Mesothelial cell of epicardium (in vitro differentiated cells): ENCODE data around the gene PSAPL1. TPM values are rescaled to one million over a fixed set of nuclear protein-coding genes. Genes with fewer than 3 reads are reported as not detected.

Source experiments
- DNase-seq, 2 experiments: peaks; one replicate each; pipeline ENCODE4 v3.0.0; 2021; ENCODE audit warnings: low spot score in 2 of 2; ENCODE audit not compliant: unreplicated experiment in 2 of 2
- H3K27ac Mint-ChIP-seq: 2 replicates; pipeline ENCODE4 v1.8.0; 2021; ENCODE audit warnings: mixed read lengths
- H3K27me3 Mint-ChIP-seq: 2 replicates; pipeline ENCODE4 v1.8.0; 2021; ENCODE audit warnings: low read depth, mixed read lengths
- H3K36me3 Mint-ChIP-seq: 2 replicates; pipeline ENCODE4 v1.8.0; 2021; ENCODE audit warnings: mixed read lengths
- H3K4me1 Mint-ChIP-seq: 2 replicates; pipeline ENCODE4 v1.8.0; 2021; ENCODE audit warnings: mixed read lengths
- H3K4me3 Mint-ChIP-seq: 2 replicates; pipeline ENCODE4 v1.8.0; 2021; ENCODE audit warnings: mild to moderate bottlenecking, moderate library complexity, mixed read lengths
- H3K9me3 Mint-ChIP-seq: 2 replicates; pipeline ENCODE4 v1.8.0; 2021; ENCODE audit warnings: mixed read lengths
- total RNA-seq: library from RNA; stranded (reverse); gene quantifications from 3 replicates; pipeline ENCODE4 v1.2.1, GENCODE V29; 2021
- TF ChIP-seq, protein P1 (sequence below): fragments of 200-600 bp; sonication (generic); IDR thresholded peaks from one replicate; pipeline ENCODE4 v1.5.0; 2021; ENCODE audit warnings: antibody characterized with exemption; ENCODE audit not compliant: unreplicated experiment

PSAPL1 gene
- total RNA-seq, 1 donor from 2014 or later: not detected

DNA sequence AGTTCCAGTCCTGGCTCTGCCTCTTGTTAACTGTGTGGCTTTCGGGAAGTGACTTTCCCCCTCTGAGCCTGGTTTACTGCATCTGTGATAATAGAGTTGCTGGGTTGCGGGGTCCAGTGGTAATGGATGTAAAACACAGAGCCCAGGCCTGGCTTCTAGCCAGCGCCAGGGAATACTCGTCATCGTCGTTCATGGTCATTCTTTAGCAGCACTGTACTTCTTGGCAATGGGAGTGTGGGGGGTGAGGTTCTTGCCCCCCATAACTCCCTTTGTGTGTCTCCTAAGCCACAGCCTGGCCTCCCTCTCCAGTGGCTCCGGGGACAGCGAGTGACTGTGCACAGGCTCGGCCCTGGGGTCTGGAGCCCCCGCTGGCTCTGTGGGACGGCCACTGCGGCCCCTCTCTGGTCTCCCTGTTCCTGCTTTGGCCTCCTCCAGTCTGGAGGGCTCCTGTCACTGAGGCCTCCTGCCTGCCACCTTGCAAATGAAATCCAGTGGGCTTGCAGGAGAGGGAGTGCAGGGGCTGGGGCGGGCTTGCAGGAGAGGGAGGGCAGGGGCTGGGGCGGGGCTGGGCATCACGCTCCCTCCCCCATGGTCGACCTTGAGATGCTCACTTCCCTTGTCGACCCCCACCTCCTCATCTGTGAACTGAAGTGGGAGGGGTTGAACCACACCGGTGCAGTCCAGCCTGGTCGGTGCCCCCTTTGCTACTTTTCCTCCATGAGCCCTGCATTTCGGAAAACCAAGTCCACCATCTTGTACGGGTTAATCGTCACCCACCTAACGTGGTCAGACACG lies 13.2 kb downstream of the PSAPL1 start:
- TF ChIP-seq, protein P1, sequence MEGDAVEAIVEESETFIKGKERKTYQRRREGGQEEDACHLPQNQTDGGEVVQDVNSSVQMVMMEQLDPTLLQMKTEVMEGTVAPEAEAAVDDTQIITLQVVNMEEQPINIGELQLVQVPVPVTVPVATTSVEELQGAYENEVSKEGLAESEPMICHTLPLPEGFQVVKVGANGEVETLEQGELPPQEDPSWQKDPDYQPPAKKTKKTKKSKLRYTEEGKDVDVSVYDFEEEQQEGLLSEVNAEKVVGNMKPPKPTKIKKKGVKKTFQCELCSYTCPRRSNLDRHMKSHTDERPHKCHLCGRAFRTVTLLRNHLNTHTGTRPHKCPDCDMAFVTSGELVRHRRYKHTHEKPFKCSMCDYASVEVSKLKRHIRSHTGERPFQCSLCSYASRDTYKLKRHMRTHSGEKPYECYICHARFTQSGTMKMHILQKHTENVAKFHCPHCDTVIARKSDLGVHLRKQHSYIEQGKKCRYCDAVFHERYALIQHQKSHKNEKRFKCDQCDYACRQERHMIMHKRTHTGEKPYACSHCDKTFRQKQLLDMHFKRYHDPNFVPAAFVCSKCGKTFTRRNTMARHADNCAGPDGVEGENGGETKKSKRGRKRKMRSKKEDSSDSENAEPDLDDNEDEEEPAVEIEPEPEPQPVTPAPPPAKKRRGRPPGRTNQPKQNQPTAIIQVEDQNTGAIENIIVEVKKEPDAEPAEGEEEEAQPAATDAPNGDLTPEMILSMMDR: no peak
- H3K36me3 Mint-ChIP-seq: no peaks in the 10 kb centered on the region
- H3K4me3 Mint-ChIP-seq: no peak overlapping the region
- H3K27ac Mint-ChIP-seq: no peak overlapping the region
- H3K4me1 Mint-ChIP-seq: no peaks in the 10 kb centered on the region
- peaks cover 4% of the 10 kb centered on the region for H3K27me3 Mint-ChIP-seq
- peaks cover 4% of the 10 kb centered on the region for H3K9me3 Mint-ChIP-seq
- DNase-seq: peak in 1 of 2 experiments; percentile 29

DNA sequence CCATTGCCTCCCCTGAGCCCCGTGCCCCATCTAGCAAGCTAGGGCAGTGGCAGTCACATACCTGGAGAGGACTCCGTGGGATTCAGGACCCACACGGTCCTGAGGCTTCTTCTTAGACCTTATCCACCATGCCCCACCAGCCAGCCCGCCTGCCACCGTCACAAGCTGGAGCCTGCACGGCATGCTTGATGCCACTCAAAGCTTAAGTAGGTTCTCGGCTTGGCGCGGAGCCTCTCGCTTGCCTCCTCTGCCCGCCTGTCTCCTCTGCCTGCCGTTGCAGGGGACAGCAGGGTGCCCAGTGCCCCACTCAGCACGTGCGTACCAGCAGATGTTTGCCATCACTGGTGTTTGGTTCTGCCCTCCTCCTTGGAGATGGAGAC lies 14.1 kb downstream of the PSAPL1 start:
- peaks cover 7% of the 10 kb centered on the region for H3K27me3 Mint-ChIP-seq
- H3K9me3 Mint-ChIP-seq: peaks cover 4% of the 10 kb centered on the region
- H3K27ac Mint-ChIP-seq: no peak overlapping the region
- no peak overlapping the region for H3K4me3 Mint-ChIP-seq
- no peaks in the 10 kb centered on the region for H3K4me1 Mint-ChIP-seq
- no peak for DNase-seq
- TF ChIP-seq, protein P1: no peak
- H3K36me3 Mint-ChIP-seq: no peaks in the 10 kb centered on the region

DNA sequence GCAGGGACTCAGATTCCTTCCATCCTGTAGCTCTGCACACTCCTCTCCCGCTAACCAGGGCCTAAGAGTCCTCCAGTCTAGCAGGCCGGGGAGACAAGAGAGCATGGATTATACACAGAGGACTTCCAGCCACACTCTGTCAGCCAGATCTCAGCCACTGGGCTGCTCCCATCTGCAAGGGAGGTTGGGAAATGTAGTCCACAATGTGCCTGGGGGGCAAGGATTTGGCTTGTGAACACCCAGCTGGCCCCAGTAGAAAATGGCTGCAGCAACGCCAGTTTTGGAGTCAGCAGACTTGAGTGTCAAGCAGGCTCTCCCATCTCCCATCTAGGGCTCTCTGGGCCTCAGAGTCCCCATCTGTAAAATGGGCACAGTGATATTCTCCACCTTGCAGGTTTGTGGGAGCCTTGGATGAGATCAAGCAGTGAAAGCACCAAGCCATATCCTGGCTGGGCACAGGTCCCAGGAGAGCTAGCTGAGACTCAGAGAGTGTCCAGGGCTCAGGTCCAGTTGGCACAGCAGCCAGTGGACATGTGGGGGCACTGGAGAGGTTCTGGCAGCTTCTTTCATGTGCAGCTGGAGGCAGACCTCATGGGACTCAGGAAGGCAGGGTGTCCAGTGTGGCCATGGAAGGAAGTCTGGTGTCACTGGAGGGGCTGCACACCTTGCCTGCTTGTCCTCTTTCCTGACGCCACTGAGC lies 14.6 kb downstream of the PSAPL1 start:
- peak in 1 of 2 experiments; percentile 27 for DNase-seq
- H3K27me3 Mint-ChIP-seq: peaks cover 8% of the 10 kb centered on the region
- H3K9me3 Mint-ChIP-seq: peaks cover 4% of the 10 kb centered on the region
- no peak overlapping the region for H3K27ac Mint-ChIP-seq
- no peaks in the 10 kb centered on the region for H3K36me3 Mint-ChIP-seq
- H3K4me3 Mint-ChIP-seq: no peak overlapping the region
- TF ChIP-seq, protein P1: no peak
- no peaks in the 10 kb centered on the region for H3K4me1 Mint-ChIP-seq

GRCh38 chr4:7418131-7418943 lies 16.4 kb downstream of the PSAPL1 start:
- H3K27me3 Mint-ChIP-seq: peaks cover 23% of the 10 kb centered on the region
- H3K4me3 Mint-ChIP-seq: no peak overlapping the region
- H3K9me3 Mint-ChIP-seq: peaks cover 4% of the 10 kb centered on the region
- DNase-seq: peak in 1 of 2 experiments; percentile 25
- no peaks in the 10 kb centered on the region for H3K4me1 Mint-ChIP-seq
- TF ChIP-seq, protein P1: peak; percentile 16
- no peaks in the 10 kb centered on the region for H3K36me3 Mint-ChIP-seq
- no peak overlapping the region for H3K27ac Mint-ChIP-seq

DNA sequence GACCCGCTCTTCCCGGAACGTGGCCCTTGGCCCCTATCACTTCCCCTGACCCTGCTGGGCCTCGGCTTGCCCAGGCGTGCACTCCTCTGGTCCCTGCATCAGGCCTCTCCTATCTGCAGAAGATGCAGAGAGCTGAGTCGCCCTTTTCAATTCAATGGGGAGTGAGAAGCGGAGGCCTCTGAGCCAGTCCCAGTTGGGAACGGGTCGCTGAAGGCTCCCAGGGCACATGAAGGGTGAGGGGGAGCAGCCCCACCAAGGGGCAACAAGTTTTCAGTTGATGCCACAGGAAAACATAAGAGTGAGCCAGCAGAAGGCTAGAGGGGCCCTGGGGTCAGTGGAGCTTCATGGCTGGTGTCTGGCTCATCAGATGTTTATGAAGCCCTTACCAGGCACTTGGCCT lies 17.1 kb downstream of the PSAPL1 start:
- H3K36me3 Mint-ChIP-seq: no peaks in the 10 kb centered on the region
- no peaks in the 10 kb centered on the region for H3K4me1 Mint-ChIP-seq
- no peak overlapping the region for H3K27ac Mint-ChIP-seq
- TF ChIP-seq, protein P1: no peak
- H3K27me3 Mint-ChIP-seq: peaks cover 23% of the 10 kb centered on the region
- H3K4me3 Mint-ChIP-seq: no peak overlapping the region
- H3K9me3 Mint-ChIP-seq: peaks cover 4% of the 10 kb centered on the region
- peak in 1 of 2 experiments; percentile 26 for DNase-seq
